H1 (cell line): ENCODE results near the gene KATNBL1. TPM values are rescaled to one million over a fixed set of nuclear protein-coding genes. Genes with fewer than 3 reads are reported as not detected.

ENCODE experiments used
- CHD2 ChIP-seq: IDR thresholded peaks from 2 replicates; pipeline ENCODE4 v1.6.1; 2012; ENCODE audit warnings: low read length, improper control_type of control experiment
- EP300 ChIP-seq, 2 experiments: IDR thresholded peaks; 1 replicate in 1 of 2; 2 replicates in 1 of 2; pipeline ENCODE4 v1.6.1; 2011 to 2012; ENCODE audit warnings: low read depth in 2 of 2, low read length in 2 of 2, mild to moderate bottlenecking in 2 of 2, borderline replicate concordance in 1 of 2, inconsistent platforms in 1 of 2, moderate library complexity in 1 of 2
- JUND ChIP-seq: IDR thresholded peaks from 2 replicates; pipeline ENCODE4 v1.6.1; 2011; ENCODE audit warnings: mild to moderate bottlenecking, improper control_type of control experiment, low read length
- MAX ChIP-seq: IDR thresholded peaks from 2 replicates; pipeline ENCODE4 v1.6.1; 2012; ENCODE audit warnings: inconsistent platforms
- polyA plus RNA-seq, 7 experiments: library from polyadenylated mRNA; depleted of rRNA in 3 of 7; stranded (reverse) in 5 of 7; unstranded in 2 of 7; fragments of >200 nt in 5 of 7; fragments of 200-250 nt in 2 of 7; gene quantifications; 1 replicate in 5 of 7; 2 replicates in 1 of 7; 4 replicates in 1 of 7; pipeline versions ENCODE4 v1.2.1 to v1.2.3, GENCODE V29; 2011 to 2013; ENCODE audit warnings: missing spikeins in 2 of 7, mixed read lengths in 2 of 7
- total RNA-seq: library from RNA; stranded (reverse); fragmentation: NEBNext Ultra II Directional; extraction: Animal tissue kit (Norgen Biotek cat#: 25700); gene quantifications from 2 replicates; pipeline ENCODE4 v1.2.1, GENCODE V29; 2021

The KATNBL1 gene
- total and polyA plus RNA-seq, 2 of the 8 experiments (the other 6 are each of a cell fraction or from before 2014, with no cell fraction given): 14.2 to 51.4 TPM

- TF ChIP-seq EP300 (IDR thresholded peaks at IDR 0.05; ENCODE audit: borderline replicate concordance in 1 of 2, low read depth in 2 of 2, low read length in 2 of 2): no peak
- no peak for TF ChIP-seq MAX
- TF ChIP-seq CHD2: no peak
- no peak for TF ChIP-seq JUND
- TF ChIP-seq, all 59 proteins: peak for 0
Measured at GRCh38 chr15:34203305-34203704, 6.6 kb downstream of the KATNBL1 start (continued).
